WI38 (cell line): ENCODE data around the gene CREBBP.

ENCODE experiments used
- H3K4me3 ChIP-seq: 2 replicates; pipeline ENCODE4 v1.5.1; 2011; ENCODE audit warnings: low read depth, mild to moderate bottlenecking, control low read depth, low read length
- TF ChIP-seq, protein P1 (sequence below): IDR thresholded peaks from 2 replicates; pipeline ENCODE4 v1.5.1; 2012; ENCODE audit warnings: low read depth, mild to moderate bottlenecking, control low read depth, low read length

The CREBBP gene

DNA sequence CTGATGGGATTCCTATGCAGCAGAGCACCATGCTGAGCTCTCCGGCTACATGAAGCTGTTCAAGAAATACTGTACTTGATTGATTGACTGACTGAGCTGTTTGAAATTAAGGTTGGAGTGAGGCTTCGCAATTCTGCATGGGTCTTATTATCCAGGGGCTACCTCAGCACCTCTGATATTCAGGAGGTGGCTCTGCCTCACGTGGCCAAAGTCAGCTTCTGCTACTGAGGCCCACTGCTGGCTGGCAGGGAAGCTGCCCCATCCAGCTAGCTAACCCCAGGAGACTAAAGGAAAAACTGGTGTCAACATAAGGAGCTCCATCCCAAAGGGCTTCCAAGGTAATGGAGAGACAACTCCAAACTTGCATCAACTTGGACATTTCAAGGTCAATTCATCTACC is 97.0 kb downstream of the CREBBP start:
- TF ChIP-seq, protein P1, sequence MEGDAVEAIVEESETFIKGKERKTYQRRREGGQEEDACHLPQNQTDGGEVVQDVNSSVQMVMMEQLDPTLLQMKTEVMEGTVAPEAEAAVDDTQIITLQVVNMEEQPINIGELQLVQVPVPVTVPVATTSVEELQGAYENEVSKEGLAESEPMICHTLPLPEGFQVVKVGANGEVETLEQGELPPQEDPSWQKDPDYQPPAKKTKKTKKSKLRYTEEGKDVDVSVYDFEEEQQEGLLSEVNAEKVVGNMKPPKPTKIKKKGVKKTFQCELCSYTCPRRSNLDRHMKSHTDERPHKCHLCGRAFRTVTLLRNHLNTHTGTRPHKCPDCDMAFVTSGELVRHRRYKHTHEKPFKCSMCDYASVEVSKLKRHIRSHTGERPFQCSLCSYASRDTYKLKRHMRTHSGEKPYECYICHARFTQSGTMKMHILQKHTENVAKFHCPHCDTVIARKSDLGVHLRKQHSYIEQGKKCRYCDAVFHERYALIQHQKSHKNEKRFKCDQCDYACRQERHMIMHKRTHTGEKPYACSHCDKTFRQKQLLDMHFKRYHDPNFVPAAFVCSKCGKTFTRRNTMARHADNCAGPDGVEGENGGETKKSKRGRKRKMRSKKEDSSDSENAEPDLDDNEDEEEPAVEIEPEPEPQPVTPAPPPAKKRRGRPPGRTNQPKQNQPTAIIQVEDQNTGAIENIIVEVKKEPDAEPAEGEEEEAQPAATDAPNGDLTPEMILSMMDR = no peak
- no peak overlapping the region for H3K4me3 ChIP-seq

DNA sequence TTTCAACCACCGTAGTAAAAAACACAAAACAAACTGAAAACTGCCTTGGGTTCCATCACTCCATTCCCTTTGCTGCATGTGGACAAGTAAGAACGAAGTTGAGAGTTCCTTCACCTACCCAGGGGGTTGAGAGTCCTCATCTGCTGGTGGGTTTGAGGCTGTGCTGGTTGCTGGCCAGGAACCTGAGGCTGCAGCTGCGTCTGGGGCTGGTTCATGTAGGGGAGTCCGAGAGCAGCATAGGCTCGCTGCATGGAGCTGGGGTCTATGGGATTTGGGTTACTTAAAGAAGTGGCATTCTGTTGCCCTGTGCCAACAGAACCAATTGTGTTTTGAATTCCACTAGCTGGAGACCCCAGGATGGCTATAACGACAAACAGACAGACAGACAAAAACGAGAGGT is 97.9 kb downstream of the CREBBP start:
- H3K4me3 ChIP-seq = no peak overlapping the region
- TF ChIP-seq, protein P1 = no peak

DNA sequence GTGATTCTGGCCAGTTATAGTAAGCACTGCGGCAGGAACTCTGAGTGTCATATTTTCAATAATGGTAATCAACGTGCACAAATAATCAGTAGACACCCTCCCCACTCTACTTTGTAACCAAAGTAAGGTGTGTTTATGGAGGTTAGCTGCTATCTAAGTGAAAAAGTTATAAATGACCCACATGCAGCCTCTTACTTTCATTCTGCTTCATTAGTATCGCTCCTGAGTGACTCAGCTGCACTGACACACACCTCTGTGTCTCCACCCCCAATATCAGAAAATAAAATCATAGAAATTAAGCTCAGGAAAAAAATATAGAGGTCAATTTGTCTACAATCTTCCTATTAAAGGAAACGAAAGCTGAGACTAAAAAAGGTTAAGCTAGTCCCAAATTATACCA is 99.1 kb downstream of the CREBBP start:
- no peak overlapping the region for H3K4me3 ChIP-seq
- TF ChIP-seq, protein P1 = no peak

DNA sequence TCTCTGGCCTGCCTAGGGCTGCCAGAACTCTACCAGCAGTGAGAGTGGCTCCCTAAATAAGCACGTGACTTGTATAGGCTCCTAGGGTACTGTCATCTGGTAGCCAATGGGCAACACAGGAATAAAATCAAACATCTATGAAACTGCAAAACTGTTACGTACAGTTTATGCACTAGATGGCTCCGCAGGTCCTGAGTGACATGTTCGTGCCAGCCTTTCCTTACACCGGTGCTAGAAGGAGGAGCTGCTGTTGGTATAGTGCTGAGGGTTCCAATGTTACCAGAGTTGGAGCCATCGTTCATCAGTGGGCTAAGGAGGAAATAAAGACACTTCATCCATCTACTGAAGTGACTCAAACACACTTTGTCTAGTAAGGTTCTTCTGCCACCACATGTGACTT is 99.9 kb downstream of the CREBBP start:
- TF ChIP-seq, protein P1 = no peak
- H3K4me3 ChIP-seq = no peak overlapping the region

DNA sequence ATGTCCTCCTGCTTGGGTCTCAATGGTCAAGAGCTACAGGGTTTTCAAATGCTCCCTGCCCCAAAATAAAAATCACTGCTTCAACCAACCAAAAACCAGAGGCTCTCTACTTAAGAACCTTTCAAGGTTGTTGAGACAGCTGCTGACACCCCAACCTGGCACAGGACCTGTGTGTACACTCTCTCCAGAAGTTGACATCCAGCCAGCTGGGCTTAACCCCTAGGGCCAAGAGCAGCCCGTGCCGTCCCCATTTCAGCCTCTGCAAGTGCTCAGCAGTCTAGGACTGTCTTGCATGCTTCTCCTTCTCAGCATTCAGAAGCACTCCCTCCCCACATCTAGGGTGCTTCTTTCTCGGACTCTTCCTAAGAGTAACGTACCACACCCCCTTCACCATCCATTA is 104.2 kb downstream of the CREBBP start:
- TF ChIP-seq, protein P1 = no peak

DNA sequence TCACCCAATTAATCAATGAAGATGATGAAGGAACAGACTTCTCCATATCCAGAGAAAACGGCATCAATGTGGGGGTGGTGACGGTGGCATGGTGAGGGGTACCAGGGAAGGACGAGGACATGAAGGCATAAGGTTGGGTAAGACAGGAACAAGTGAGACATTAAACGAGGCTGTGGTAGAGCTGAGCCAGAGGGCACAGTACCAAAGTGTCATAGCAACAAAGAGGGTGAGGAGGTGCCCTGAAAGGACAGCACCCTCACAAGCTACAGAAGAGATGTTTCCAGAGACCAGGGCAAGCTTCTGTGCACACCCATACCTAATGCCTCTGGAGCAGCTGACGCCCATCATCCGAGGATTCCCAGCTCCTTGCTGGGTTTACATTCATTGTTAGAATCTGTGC is 105.7 kb downstream of the CREBBP start:
- TF ChIP-seq, protein P1 = no peak
- no peak overlapping the region for H3K4me3 ChIP-seq

More for the DNA sequence above, 104.2 kb downstream of the CREBBP start:
- no peak overlapping the region for H3K4me3 ChIP-seq

DNA sequence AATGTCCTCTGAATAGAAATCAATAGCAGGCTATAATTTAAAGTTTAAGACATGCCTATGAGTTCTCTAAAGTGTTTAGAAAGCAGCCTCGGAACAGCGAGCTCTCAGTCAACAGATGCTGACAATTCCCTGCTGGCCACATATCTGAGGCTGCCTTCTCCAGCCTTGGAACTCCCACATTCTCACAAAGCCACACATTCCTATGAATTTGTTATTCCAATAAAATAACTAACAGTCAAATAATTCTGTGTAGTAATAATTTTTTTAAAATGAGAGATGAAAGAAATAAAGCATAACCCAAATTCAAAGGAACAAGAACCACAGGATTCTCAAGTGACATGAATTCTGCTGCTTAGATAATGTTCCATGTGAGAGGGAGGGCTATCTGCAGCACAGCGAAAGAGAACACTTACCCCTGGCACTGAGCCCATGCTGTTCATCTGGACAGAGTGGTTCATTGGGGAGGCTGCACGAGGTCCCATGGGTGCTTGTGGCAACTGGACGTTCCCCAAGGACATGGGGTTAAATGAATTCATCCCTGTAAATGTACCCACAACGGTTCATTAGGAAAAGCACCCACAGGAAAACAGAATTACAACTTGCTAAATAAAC is 106.3 kb downstream of the CREBBP start:
- H3K4me3 ChIP-seq = no peak overlapping the region
- TF ChIP-seq, protein P1 = no peak
